ENCODE measurements around the gene DTWD2. TPM values are rescaled to one million over a fixed set of nuclear protein-coding genes. Genes with fewer than 3 reads are reported as not detected.
"Not testable (repeated sequence)": the region's sequence is repeated elsewhere in the genome, so short reads cannot be mapped to it uniquely, and the experiment has no call there.

Gene DTWD2
- total RNA-seq, 2 experiments from 2014 or later: 3.6 to 4.5 TPM

DNA sequence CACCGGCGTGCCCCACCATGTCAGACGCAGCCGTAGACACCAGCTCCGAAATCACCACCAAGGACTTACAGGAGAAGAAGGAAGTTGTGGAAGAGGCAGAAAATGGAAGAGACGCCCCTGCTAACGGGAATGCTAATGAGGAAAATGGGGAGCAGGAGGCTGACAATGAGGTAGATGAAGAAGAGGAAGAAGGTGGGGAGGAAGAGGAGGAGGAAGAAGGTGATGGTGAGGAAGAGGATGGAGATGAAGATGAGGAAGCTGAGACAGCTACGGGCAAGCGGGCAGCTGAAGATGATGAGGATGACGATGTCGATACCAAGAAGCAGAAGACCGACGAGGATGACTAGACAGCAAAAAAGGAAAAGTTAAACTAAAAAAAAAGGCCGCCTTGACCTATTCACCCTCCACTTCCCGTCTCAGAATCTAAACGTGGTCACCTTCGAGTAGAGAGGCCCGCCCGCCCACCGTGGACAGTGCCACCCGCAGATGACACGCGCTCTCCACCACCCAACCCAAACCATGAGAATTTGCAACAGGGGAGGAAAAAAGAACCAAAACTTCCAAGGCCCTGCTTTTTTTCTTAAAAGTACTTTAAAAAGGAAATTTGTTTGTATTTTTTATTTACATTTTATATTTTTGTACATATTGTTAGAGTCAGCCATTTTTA is 14.4 kb downstream of the DTWD2 start:
- DNase-seq; H3K4me1 Mint-ChIP-seq; intact Hi-C loops (cut with DNase I, micrococcal nuclease); H3K4me3 Mint-ChIP-seq; POLR2A ChIA-PET; H3K27me3 Mint-ChIP-seq; CTCF ChIA-PET; H3K36me3 Mint-ChIP-seq (ENCODE audit: low read depth); H3K27ac Mint-ChIP-seq; ATAC-seq: not testable (repeated sequence)
- peaks cover 15% of the 10 kb centered on the region for H3K9me3 Mint-ChIP-seq (ENCODE audit: low read depth)

DNA sequence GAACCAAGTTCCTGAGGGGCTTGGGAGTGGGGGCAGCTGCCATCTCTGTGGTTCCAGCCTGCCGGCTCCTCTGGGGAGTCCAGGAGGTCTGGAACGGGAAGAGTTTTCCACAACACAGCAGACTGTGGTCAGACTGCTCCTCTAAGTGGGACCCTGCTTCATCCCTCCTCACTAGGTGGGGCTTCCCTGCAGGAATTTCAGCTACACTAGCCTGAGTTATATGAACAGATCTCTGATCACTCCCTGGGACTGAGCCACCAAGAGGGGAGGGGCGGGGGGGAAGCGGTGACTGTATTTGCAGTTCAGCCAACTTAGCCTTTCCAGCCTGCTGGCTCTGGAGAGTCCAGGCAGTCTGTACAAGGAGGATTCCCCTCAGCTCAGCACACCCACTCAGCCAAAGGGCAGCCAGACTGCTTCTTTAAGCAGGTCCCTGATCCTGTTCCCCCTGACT is 19.4 kb downstream of the DTWD2 start:
- ChIA-PET CTCF (no interaction called here), POLR2A (no interaction called here)
- Mint-ChIP-seq H3K4me1 (no peaks in the 10 kb centered on the region), H3K36me3 (ENCODE audit: low read depth) (peaks cover 5% of the 10 kb centered on the region), H3K27me3 (no peaks in the 10 kb centered on the region), H3K27ac (no peak overlapping the region), H3K4me3 (no peak overlapping the region), H3K9me3 (ENCODE audit: low read depth) (peaks cover 6% of the 10 kb centered on the region)
- DNase-seq (no peak), ATAC-seq (no peak)
- intact Hi-C loops (cut with DNase I, micrococcal nuclease): no loop called here

DNA sequence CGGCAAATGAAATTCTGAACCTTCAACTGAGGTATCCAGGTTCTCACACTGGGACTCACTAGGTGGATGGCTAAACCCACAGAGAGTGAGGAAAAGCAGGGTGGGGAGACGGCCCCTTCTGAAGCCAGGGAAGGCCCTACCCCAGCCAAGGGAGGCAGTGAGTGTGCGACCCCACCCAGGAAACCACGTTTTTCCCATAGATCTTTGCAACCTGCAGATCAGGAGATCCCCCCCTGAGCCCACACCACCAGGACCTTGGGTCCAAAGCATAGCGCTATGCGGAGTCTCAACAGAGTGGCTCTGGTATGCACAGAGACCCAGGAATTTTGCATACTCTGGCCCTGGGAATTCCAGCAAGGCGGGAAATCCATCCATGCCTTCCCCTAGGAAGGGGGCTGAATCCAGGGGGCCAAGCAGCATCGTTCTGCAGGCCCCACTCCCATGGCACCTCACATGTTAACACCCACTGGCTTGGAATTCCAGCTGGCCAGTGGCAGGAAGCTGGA is 19.9 kb downstream of the DTWD2 start:
- Mint-ChIP-seq H3K9me3 (ENCODE audit: low read depth) (peaks cover 2% of the 10 kb centered on the region), H3K36me3 (ENCODE audit: low read depth) (peaks cover 3% of the 10 kb centered on the region), H3K27me3 (no peaks in the 10 kb centered on the region), H3K4me3 (no peak overlapping the region), H3K4me1 (no peaks in the 10 kb centered on the region), H3K27ac (no peak overlapping the region)
- ChIA-PET POLR2A (no interaction called here), CTCF (no interaction called here)
- ATAC-seq: no peak
- intact Hi-C loops (cut with DNase I, micrococcal nuclease): no loop called here
- DNase-seq: no peak

DNA sequence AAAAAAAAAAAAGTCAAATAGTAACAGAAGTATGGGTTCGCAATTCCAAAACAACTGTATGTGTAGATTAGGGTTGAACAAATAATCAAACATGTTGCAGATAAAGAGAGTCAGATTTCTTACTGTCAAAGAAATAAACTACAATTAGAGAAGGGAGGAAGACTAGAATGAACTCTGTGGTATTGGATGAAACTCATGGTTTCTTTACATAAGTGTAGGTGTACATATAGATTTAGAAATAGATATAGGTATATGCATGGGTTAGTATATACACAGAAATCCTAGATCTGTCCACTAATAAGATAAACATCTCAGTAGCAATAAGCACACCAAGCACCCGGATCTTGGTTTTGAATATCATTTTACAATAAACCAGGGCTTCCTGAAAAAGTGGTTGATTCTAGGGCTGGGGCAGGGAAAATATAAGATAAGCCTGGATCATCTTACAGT is 21.3 kb downstream of the DTWD2 start:
- intact Hi-C loops (cut with DNase I, micrococcal nuclease): no loop called here
- CTCF ChIA-PET: no interaction called here
- no peak for ATAC-seq
- Mint-ChIP-seq H3K36me3 (ENCODE audit: low read depth) (peaks cover 5% of the 10 kb centered on the region), H3K27ac (no peak overlapping the region), H3K4me3 (no peak overlapping the region), H3K9me3 (ENCODE audit: low read depth) (no peaks in the 10 kb centered on the region), H3K4me1 (no peaks in the 10 kb centered on the region), H3K27me3 (no peaks in the 10 kb centered on the region)
- POLR2A ChIA-PET: no interaction called here
- no peak for DNase-seq

DNA sequence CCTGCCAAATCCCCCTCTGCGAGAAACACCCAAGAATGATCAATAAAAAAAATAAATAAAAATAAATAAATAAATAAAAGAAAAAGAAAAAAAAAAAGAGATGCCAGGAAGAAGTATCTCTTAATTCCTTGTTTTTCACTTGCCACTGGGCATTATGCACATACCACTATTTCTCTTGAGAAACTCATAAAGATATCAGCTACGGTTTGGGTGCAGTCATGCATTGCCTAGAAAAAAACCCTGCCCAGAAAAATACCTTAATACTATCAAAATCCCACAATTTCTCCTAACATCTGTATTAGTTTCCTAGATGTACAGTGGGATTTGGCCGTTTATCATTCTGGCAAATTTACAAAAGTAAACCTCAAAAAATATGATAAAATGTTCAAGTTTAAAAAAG is 22.5 kb downstream of the DTWD2 start:
- peaks cover 6% of the 10 kb centered on the region for H3K36me3 Mint-ChIP-seq (ENCODE audit: low read depth)
- POLR2A ChIA-PET: no interaction called here
- no peaks in the 10 kb centered on the region for H3K9me3 Mint-ChIP-seq (ENCODE audit: low read depth)
- H3K27ac Mint-ChIP-seq: no peak overlapping the region
- DNase-seq (no peak), ATAC-seq (no peak)
- no peaks in the 10 kb centered on the region for H3K4me1 Mint-ChIP-seq
- H3K27me3 Mint-ChIP-seq: no peaks in the 10 kb centered on the region
- intact Hi-C loops (cut with DNase I, micrococcal nuclease): no loop called here
- H3K4me3 Mint-ChIP-seq: no peak overlapping the region
- CTCF ChIA-PET: no interaction called here

DNA sequence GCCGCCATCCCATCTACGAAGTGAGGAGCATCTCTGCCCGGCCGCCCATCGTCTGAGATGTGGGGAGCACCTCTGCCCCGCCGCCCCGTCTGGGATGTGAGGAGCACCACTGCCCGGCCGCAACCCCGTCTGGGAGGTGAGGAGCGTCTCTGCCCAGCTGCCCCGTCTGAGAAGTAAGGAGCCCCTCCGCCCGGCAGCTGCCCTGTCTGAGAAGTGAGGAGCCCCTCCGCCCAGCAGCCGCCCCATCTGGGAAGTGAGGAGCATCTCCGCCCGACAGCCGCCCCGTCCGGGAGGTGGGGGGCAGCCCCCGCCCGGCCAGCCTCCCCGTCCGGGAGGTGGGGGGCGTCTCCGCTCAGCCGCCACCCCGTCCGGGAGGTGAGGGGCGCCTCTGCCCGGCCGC is 23.4 kb downstream of the DTWD2 start:
- CTCF ChIA-PET: interaction anchor here (1.2 kb wide), 1 partner anchor 41 kb away, joined by 3 read pairs; no protein-coding TSS in a partner anchor
- POLR2A ChIA-PET: not testable (repeated sequence)

DNA sequence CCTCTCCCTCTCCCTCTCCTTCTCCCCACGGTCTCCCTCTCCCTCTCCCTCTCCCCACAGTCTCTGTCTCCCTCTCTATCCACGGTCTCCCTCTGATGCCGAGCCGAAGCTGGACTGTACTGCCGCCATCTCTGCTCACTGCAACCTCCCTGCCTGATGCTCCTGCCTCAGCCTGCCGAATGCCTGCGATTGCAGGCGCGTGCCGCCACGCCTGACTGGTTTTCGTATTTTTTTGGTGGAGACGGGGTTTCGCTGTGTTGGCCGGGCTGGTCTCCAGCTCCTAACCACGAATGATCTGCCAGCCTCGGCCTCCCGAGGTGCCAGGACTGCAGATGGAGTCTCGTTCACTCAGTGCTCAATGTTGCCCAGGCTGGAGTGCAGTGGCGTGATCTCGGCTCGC is 24.0 kb downstream of the DTWD2 start:
- DNase-seq; H3K27ac Mint-ChIP-seq; H3K9me3 Mint-ChIP-seq (ENCODE audit: low read depth); ATAC-seq; intact Hi-C loops (cut with DNase I, micrococcal nuclease); H3K4me3 Mint-ChIP-seq; POLR2A ChIA-PET; H3K27me3 Mint-ChIP-seq; H3K4me1 Mint-ChIP-seq: not testable (repeated sequence)
- CTCF ChIA-PET: interaction anchor here (0.6 to 1.2 kb wide), 2 partner anchors 40 to 79 kb away, joined by 3 read pairs; no protein-coding TSS in a partner anchor
- peaks cover 10% of the 10 kb centered on the region for H3K36me3 Mint-ChIP-seq (ENCODE audit: low read depth)

More for the DNA sequence above, 23.4 kb downstream of the DTWD2 start:
- H3K4me3 Mint-ChIP-seq; H3K9me3 Mint-ChIP-seq (ENCODE audit: low read depth); intact Hi-C loops (cut with DNase I, micrococcal nuclease); H3K4me1 Mint-ChIP-seq; DNase-seq; ATAC-seq; H3K27me3 Mint-ChIP-seq; H3K27ac Mint-ChIP-seq; H3K36me3 Mint-ChIP-seq (ENCODE audit: low read depth): not testable (repeated sequence)

- H3K4me1 Mint-ChIP-seq: no peaks in the 10 kb centered on the region
- H3K4me3 Mint-ChIP-seq: no peak overlapping the region
- ChIA-PET POLR2A (no interaction called here), CTCF (no interaction called here)
- peaks cover 10% of the 10 kb centered on the region for H3K36me3 Mint-ChIP-seq (ENCODE audit: low read depth)
- peaks cover 5% of the 10 kb centered on the region for H3K9me3 Mint-ChIP-seq (ENCODE audit: low read depth)
- no peak for DNase-seq
- H3K27me3 Mint-ChIP-seq: no peaks in the 10 kb centered on the region
- intact Hi-C loops (cut with DNase I, micrococcal nuclease): no loop called here
- no peak overlapping the region for H3K27ac Mint-ChIP-seq
- ATAC-seq: no peak
These were observed 25.2 kb downstream of the DTWD2 start for GRCh38 chr5:118963169-118963568.

- ChIA-PET POLR2A (no interaction called here), CTCF (interaction anchor here (1.1 kb wide), 1 partner anchor 28 kb away, joined by 3 read pairs; the partner anchor contains the start of gene DTWD2)
- ATAC-seq (no peak), DNase-seq (no peak)
- intact Hi-C loops (cut with DNase I, micrococcal nuclease): no loop called here
- H3K4me1 Mint-ChIP-seq: no peaks in the 10 kb centered on the region
- H3K9me3 Mint-ChIP-seq (ENCODE audit: low read depth): peaks cover 5% of the 10 kb centered on the region
- H3K36me3 Mint-ChIP-seq (ENCODE audit: low read depth): peaks cover 9% of the 10 kb centered on the region
- H3K4me3 Mint-ChIP-seq: no peak overlapping the region
- H3K27me3 Mint-ChIP-seq: no peaks in the 10 kb centered on the region
- no peak overlapping the region for H3K27ac Mint-ChIP-seq
These were observed 27.8 kb downstream of the DTWD2 start for GRCh38 chr5:118960557-118960956.

GRCh38 chr5:118956727-118957126 is 31.6 kb downstream of the DTWD2 start:
- DNase-seq: no peak
- CTCF ChIA-PET: interaction anchor here (0.7 to 1.5 kb wide), 6 partner anchors 9 to 1502 kb away, joined by 3 to 4 read pairs (median 3); no protein-coding TSS in a partner anchor
- H3K9me3 Mint-ChIP-seq (ENCODE audit: low read depth): peaks cover 5% of the 10 kb centered on the region
- H3K27ac Mint-ChIP-seq: no peak overlapping the region
- H3K36me3 Mint-ChIP-seq (ENCODE audit: low read depth): peaks cover 5% of the 10 kb centered on the region
- ATAC-seq: no peak
- H3K27me3 Mint-ChIP-seq: no peaks in the 10 kb centered on the region
- H3K4me3 Mint-ChIP-seq: no peak overlapping the region
- intact Hi-C loops (cut with DNase I, micrococcal nuclease): loop anchor here in 1 of 2 experiments (10.0 kb wide), 1 partner anchor 1502 kb away; no protein-coding TSS in a partner anchor
- POLR2A ChIA-PET: no interaction called here
- no peaks in the 10 kb centered on the region for H3K4me1 Mint-ChIP-seq

DNA sequence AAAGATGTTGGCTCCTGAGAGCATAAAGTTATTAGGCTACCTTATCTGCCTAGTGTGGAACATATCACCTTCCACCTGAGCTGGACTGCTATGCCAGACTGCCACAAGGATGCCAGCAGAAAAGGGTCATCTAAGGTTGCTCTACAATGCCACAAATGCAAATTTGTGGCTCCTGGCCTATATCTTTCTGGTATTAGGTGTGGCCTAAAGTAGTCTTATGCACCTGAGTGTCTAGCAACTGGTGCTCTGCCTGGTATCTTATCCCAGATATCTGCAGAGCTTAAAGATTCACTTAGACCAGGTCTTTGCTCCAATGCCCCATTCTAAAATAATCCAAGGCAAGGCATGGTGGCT is 34.7 kb downstream of the DTWD2 start:
- CTCF ChIA-PET: no interaction called here
- H3K36me3 Mint-ChIP-seq (ENCODE audit: low read depth): no peaks in the 10 kb centered on the region
- no peaks in the 10 kb centered on the region for H3K27me3 Mint-ChIP-seq
- no peak overlapping the region for H3K4me3 Mint-ChIP-seq
- POLR2A ChIA-PET: no interaction called here
- no peaks in the 10 kb centered on the region for H3K4me1 Mint-ChIP-seq
- no peaks in the 10 kb centered on the region for H3K9me3 Mint-ChIP-seq (ENCODE audit: low read depth)
- ATAC-seq: no peak
- no peak for DNase-seq
- H3K27ac Mint-ChIP-seq: no peak overlapping the region
- intact Hi-C loops (cut with DNase I, micrococcal nuclease): loop anchor here in 1 of 2 experiments (10.0 kb wide), 1 partner anchor 1499 kb away; no protein-coding TSS in a partner anchor

DNA sequence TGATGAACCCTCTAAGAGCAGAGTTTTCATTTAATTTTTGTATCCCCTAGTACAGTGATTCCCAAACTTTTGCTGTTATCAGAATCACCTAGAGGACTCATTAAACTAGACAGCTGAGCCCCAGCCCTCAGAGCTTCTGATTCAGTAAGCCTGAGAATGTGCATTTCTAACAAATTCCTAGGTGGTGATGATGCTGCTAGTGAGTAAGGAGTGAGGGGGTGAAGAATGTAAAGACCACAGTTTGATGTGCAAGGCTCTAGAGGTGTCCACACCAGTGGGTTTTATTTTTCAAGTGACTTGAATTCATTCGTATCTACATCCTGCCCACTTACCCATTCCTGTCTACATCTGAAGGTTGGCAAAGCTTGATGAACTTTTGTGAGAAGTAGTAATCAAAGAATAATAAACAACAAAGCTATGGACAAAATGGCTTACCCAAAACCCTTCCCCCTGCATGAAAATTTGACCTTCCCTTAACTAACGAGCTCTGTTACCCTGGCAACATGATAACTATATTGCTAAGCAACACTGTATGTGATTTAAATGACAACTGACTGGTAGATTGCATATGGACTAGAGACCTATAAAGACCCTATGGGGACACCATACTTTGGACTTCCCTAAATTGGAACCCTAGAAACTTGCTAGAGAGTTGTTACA is 35.2 kb downstream of the DTWD2 start:
- Mint-ChIP-seq H3K9me3 (ENCODE audit: low read depth) (no peaks in the 10 kb centered on the region), H3K4me3 (no peak overlapping the region), H3K36me3 (ENCODE audit: low read depth) (no peaks in the 10 kb centered on the region), H3K27me3 (no peaks in the 10 kb centered on the region), H3K27ac (no peak overlapping the region), H3K4me1 (no peaks in the 10 kb centered on the region)
- ChIA-PET CTCF (no interaction called here), POLR2A (no interaction called here)
- DNase-seq: no peak
- intact Hi-C loops (cut with DNase I, micrococcal nuclease): loop anchor here in 1 of 2 experiments (10.0 kb wide), 1 partner anchor 1498 kb away; no protein-coding TSS in a partner anchor
- ATAC-seq: no peak

Measured in activated CD4-positive, alpha-beta T cell treated with anti-CD3 and anti-CD28 coated beads for 36 hours (primary cell).